NT2/D1 (cell line): ENCODE measurements around the gene PARP11.

Experiments used
- SUZ12 ChIP-seq: IDR thresholded peaks from 2 replicates; pipeline ENCODE4 v1.6.1; 2011; ENCODE audit not compliant: insufficient read length, insufficient read depth; ENCODE audit errors: extremely low read depth
- YY1 ChIP-seq: IDR thresholded peaks from 2 replicates; pipeline ENCODE4 v1.6.1; 2011; ENCODE audit not compliant: insufficient read length, insufficient read depth

- TF ChIP-seq SUZ12 (no peak), YY1 (no peak)
Measured at GRCh38 chr12:3863756-3864155, 9.4 kb downstream of the PARP11 start.
